Measurements from ENCODE around the gene ABR.

Gene ABR

GRCh38 chr17:1043601-1044251 is 136.1 kb downstream of the ABR start:
- no peak for DNase-seq

GRCh38 chr17:1042486-1042885 is 137.3 kb downstream of the ABR start:
- DNase-seq, result no peak

- DNase-seq, result no peak
These were observed 138.0 kb downstream of the ABR start for GRCh38 chr17:1041746-1042145.

DNA sequence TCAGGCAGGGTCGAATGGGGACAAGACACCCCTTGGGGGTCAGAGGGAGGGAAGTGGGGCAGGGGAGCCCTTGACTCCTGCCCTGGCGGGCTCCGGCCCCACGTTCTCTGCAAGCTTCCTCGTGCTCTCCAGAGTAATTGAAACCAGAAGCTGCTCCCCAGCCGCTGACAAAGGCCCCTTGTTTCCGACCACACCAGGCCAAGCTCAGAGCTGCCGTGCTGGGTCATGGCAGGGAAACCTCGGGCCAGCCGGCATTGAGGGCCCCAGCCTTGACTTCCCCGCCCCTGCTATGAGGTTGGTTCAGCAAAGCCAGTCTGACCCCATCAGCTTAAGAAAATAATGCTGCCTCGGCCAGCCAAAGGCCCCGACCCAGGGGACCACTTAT is 139.6 kb downstream of the ABR start:
- no peak for DNase-seq

- DNase-seq, result no peak
These were observed 140.1 kb downstream of the ABR start for GRCh38 chr17:1039511-1040215.

DNA sequence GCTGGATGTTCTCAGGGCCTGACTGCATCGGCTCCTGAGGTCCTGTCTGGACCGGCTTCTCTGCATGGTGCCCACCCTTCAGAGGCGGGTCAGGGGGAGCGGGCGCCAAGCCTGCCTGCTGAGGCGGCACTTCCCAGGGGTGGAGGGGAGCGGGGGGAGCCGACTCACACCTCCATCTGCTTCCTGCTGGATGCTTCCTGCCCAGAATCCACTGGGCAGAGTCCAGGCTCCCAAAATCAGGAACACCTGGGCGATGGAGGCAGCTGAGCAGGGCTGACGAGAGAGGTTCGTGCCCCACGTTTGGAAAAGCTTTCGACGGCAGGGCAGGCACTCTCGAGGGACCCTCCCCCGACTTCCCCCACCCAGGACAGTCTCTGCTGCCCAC is 140.7 kb downstream of the ABR start:
- no peak for DNase-seq

DNA sequence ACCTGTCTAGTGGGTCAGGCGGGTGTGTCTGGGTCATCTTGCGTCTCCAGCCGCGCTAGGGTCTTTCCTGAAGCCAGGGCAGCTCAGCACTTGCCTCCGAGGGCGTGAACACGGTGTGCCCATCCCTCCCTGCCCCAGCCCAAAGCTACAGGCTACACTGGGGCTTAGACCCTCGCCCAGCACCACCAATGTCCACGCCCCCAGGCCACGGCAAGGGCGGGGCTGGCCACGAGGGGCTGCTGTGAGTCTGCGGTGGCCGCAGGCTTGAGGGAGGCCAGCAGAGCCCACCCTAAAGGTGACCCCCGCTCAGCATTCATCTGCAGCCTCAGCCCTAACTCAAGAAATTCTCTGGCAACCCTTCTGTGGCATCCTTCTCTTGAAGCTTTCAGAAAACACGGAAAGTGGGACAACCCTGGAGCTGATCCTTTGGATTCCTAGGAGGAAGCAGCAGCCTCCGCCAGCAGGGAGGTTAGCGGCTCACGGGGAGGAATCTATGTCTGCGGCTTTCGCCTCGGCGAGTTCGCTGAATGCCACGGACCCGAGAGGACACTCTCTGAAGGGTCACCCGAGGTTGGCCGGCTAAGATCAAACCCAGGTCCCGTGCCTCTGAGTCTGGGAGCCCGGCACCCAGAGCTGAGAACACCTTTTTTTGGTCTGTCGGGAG is 141.2 kb downstream of the ABR start:
- no peak for DNase-seq

- no peak for DNase-seq
These were observed 142.4 kb downstream of the ABR start for GRCh38 chr17:1037238-1037879.

DNA sequence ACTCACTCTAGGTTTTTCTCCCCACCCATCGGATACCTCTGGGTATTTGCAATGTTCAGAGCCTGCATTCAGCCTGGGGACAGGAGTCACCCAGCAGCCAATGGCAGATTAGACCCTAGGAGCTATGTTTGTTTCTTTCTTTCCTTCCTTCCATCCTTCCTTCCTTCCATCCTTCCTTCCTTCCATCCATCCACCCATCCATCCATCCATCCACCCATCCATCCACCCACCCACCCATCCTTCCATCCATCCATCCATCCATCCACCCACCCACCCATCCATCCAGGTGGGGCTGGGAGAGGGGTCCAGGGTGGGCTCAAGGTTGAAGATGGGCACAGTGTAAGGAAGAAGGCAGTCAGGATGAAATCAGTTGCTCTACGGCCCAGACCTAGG is 142.9 kb downstream of the ABR start:
- no peak for DNase-seq

GRCh38 chr17:1036171-1036844 is 143.5 kb downstream of the ABR start:
- no peak for DNase-seq

DNA sequence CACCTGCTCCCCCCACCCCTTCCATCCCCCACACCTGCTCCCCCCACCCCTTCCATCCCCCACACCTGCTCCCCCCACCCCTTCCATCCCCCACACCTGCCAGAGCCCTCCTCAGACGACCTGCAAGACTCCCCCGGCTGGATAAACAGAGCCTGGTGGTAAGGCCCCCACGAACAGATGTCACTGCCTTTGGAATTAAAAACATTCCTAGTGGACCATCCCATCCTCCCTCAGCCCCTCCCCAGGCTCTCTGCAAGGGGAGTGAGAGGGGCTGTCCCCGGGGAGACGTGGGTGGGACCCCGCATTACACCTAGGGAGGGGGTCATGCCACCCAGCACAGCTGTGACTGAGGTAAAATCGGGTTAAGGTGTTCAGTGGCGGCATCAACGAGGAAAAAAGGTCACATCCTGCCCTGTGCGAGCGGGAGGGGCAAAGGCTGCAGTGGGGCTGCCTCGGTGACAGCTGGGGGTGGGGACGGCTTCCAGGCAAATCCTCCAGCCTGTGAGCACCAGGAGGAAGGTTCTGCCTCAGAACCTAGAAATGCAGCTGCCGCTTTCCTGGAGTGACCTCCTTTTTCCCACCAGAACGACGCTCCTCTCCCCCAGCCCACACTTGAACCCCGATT is 144.1 kb downstream of the ABR start:
- no peak for DNase-seq

DNA sequence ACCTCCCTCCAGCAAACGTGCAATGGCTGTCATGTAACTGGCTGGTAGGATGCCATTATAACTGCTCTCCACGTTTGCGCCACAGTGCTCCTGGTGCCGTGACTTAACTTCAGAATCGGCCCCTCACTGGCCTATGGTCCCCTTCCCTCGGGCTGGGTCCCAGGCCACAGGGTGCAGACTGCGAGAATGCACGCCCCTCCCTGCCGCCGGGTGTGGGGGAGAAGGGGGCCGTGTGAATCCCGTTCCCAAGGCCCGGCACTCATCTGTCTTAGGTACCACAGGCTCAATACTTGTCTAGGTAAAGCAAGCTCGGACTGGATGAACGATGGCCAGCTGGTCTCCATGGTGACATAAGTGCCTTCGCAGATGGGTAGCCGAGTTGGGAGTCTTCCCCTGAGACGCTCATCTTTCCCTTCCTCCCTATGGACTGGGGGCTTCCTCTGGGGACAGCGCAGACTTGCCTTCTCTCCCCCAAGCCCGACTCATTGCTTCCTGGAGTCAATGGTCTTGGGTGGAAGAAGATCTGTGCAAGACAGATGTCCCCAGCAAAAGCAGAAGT is 145.1 kb downstream of the ABR start:
- DNase-seq, result no peak

- no peak for DNase-seq
These were observed 146.3 kb downstream of the ABR start for GRCh38 chr17:1033503-1033902.

DNA sequence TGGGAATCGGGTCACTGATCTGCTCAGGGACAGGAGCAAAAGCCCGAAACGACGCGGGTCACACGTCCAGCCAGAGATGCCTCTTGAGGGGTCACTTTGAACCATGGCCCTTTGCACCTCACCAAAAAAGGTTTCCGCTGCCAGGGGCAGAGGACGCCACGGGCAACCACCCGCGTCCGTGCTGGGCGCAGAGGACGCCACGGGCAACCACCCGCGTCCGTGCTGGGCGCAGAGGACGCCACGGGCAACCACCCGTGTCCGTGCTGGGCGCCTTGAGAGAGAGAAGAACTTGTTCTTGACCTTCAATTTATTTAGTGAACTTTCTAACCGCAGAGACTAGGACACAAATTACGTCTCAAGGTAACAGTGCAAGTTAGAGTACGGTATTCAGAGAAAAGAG is 147.4 kb downstream of the ABR start:
- DNase-seq, result no peak

DNA sequence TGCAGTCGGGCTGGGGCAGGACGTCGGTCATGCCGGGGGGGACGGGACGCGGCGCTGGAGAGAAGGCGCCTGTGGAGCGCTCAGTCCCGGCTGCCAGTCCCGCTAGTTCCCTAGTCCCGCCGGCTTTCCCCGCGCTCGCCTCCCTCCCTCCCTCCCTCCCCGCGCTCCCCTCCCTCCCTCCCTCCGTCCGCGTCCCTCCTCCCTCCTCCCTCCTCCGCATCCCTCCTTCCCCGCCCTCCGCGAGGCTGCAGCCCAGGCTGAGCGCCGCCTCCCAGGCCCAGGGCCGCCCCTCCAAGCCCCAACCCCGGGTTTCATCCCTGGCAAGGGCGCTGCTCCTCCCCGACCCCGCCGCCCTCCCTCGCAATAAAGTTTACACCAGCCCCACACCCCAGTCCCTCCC is 148.1 kb downstream of the ABR start:
- DNase-seq, result no peak

DNA sequence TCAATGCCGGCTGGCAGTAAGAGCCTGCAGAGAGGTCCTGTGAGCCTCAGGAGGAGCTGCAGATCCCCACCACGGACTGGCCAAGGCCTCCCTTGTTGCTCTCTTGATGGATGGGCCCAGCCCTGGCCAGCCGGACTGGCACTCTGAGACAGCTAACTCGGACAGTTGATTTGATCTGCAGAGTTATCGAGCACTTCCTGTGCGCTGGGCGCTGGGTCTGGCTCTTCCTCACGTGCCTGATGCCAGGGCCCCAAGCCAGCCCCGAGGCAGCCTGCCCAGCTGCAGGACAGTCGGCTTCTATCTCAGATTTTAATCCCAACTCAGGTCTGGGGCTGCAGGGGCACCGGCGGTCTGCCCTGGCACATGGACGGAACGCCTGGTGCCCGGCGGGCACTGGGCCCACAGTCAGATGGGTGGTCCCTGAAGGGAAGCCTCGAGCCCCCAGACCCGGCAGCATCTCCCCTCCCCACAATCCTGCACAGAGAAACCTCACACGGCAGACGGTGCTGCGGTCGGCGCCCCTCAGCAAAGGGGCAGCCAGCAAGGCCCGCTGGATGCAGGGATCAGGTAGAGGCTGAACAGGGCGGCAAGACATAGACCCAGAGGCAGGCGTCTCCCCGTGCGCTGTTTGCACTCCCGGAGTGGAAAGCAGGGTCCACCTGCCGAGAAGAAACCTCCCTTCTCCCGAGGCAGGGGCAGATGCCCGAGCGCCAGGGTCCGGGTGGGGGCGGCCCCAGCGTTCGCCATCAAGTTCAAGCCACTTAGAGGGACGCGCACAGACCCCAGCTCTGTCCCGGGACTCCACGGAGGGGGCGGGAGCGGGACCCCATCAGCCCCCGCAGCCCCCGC is 148.9 kb downstream of the ABR start:
- DNase-seq, result no peak

GRCh38 chr17:1029922-1030644 is 149.7 kb downstream of the ABR start:
- no peak for DNase-seq

- DNase-seq, result no peak
These were observed 150.4 kb downstream of the ABR start for GRCh38 chr17:1029196-1029921.

DNA sequence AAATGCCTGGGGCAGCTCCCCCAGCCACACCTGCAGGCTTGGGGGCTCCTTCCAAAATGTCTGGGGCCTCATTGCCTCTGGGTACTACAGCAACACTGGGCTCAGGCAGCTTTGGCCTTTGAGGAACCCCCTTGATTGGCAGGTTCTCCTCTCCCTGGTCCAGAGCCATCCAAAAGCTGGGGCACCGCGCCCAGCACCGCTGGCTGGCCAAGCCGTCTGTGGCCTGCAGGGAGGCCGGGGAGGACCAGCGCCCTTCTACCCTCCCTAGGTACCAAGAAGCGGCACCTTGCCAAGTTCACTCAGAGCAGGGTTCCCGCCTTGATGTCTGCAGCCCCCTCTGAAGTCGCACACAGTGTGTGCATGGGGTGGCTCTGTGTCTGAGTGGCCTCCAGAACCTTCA is 152.7 kb downstream of the ABR start:
- no peak for DNase-seq

DNA sequence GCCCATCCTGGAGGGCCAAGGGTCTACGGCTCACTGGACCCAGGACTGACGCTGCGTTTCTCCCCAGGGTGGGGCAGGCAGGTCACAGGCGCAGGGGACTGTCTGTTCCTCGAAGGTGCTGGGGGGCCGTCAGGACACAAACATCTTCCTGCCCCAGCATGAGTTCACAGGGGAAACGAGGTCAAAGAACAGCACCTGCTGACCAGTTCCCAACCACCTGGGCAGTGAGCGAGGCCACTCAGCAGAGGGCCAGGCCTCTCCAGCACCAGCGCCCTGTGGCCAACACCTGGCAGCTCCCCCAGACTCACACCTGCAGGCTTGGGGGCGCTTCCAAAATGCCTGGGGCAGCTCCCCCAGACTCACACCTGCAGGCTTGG is 153.2 kb downstream of the ABR start:
- no peak for DNase-seq
